HG03520 (cell line): Measurements from ENCODE around the gene ASPRV1.

ENCODE experiments used
- ATAC-seq: cut with Tn5 transposase; IDR thresholded peaks from one replicate; pipeline ENCODE4 v1.9.1; 2021; ENCODE audit warnings: mild to moderate bottlenecking, moderate library complexity; ENCODE audit not compliant: unreplicated experiment

Gene ASPRV1

DNA sequence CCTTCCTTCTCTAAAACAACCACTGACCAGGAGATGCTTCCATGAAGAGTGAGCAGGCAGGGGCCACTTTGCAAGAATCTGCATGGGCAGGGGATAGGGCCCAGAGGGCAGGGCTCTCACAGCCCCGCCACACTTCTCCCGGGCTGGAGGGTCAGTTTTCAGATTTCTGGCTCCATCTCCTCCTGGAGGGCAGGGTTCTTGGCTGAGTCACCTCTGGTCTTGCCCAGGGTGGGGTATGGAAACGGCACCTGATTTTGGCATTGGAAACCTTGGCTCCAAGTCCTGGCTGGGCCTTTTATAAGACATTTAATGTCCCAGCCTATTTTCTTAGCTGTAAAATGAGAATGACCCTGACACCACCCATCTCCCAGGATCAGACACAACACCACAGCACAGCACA lies 27.6 kb upstream of the ASPRV1 start:
- ATAC-seq = no peak

GRCh38 chr2:69988086-69988635 lies 26.7 kb upstream of the ASPRV1 start:
- ATAC-seq = no peak

- no peak for ATAC-seq
These were observed 25.3 kb upstream of the ASPRV1 start for GRCh38 chr2:69986691-69987090.

- ATAC-seq = no peak
These were observed 24.3 kb upstream of the ASPRV1 start for GRCh38 chr2:69985688-69986087.

GRCh38 chr2:69985216-69985615 lies 23.8 kb upstream of the ASPRV1 start:
- ATAC-seq = no peak

DNA sequence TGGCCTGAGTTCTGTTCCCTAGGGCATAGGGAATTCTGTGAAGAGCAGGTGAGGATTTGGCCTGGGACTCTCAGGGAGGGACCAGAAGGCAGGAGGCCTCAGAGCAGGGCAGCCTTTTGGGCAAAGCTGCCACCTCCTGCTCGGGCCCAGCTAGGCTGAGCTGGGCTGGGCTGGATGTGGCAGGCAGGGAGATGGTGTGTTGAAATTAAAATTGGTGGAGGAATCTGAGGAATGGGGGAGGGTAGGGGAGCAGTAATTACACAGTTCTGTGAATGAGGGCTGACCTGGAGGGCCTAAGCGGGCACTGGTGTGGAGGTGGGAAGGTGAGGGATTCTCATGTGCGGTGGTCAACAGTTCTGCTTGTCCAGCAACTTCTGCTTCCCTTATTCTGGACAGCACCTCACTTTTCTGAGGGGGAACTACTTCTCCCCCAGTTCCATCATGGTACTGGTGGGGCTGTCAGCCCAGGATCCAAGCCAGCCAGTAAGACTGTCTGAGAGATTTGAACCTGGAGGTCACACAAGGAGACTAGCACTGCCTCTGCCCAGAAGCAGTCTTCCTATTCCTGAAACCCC lies 22.0 kb upstream of the ASPRV1 start:
- ATAC-seq = no peak

DNA sequence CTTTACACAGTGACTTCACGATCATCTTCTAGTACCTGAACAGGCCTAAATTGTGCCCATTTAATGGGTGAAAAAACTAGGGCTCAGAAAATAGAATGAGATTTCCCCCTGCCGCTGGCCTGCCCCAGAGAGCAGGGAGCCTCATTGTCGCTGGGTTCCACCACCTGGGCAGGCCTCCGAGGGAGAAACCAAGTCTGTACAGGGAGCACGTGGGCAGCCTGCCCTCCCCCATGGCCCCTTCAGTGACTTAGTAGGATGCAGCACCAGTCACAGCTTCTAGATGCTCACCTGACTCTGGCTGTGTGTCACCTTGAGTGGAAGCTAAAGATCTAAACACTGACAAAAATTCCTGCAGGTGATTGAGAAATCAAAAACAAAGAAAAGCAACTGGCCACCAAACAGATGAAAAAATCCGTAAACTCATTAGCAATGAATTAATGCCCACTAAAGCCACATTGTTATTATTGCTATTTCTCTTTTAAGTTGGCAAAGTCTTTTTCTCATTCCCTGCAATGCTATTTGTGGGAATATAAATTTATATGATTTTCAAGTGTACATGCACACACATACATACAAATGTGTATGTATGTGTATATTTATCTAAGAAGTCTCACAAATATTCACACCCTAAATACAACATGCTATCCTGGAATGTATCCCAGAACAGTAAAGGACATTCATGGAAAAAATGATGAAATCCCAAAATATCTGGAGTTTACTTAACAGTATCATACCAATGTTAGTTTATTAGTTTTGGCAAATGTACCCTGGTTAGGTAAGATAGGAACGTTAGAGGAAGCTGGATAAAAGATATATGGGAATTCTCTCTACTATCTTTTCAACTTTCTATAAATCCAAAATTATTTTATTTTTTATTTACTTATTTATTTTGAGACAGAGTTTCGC lies 18.7 kb upstream of the ASPRV1 start:
- no peak for ATAC-seq

- ATAC-seq = no peak
These were observed 16.6 kb upstream of the ASPRV1 start for GRCh38 chr2:69977906-69978482.

- no peak for ATAC-seq
These were observed 15.8 kb upstream of the ASPRV1 start for GRCh38 chr2:69977186-69977585.

DNA sequence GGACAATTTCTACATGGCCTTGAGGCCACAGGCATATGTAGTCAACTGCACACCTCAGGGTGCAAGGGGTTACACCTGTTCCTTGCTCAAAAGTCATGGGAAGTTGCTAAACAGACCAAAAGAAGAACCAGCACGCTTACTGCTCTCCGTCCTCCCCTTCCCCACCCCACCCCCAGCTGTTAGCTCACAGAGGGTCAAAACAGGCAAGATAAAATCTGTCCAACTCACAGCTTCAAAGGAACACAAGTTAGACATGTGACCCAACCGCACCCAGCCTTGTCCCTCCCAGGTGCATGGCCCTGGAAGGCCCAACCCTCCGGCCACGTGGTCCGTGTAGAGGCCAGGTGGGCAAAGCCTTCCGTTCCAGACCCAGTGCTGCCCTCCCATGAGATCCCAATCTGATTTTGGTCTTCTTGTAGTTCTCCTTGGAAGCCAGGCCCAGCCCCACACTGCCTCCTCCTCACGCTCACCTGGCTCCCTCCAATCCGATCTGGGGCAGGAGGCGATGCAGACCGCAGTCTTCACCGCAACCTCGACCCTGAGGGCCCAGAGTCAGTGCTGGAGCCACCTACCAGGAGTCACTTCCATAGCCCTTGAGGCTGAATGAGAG lies 14.5 kb upstream of the ASPRV1 start:
- no peak for ATAC-seq

DNA sequence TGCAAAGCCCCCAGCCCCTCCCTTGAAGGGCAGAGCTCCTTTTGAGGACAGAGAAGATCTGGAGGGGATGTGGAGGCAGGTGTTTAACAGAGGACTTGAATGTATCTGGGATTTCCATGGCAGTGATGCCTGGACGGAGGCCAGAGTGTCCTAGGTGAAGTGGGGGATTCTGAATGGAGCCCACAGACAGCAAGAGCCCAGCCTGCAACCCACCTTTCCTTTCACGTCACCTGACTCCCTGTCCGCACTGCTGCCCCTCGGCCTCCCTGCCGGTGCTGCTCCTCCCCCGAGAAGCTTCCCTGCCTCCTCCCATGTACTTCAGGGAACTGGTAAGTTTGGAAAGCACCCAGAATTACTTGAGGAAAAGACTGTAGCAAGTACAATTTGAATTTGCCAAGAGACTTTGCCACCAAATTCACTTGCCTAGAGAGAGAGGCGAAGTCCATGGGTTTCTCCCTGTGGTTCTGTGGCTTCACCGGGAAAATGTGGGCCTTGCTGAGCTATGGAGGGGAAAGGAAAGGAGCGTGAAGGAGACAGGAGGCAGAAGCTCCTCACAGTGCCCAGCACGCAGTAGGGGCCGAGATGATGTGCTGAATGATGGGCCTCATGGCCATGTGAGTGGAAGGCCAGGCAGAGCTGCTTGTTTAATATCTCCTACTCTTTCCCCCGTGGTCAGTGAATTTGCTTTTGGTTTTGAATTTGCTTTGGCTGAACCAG lies 13.9 kb upstream of the ASPRV1 start:
- no peak for ATAC-seq

DNA sequence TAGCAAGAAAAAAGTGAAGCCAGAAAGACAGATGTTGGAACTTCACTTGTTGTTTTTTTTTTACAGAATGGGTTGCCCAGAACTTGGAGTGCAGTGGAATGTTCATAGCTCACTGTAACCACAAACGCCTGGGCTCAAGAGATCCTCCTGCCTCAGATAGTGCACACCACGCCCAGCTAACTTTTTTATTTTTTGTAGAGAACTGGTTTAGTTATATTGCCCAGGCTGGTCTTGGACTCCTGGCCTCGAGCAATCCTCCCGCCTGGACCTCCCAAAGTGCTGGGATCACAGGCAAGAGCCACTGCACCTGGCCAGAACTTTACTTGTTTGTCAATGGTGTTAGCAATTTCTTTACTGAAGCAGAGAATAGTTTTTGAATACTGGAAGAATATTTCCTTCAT lies 11.9 kb upstream of the ASPRV1 start:
- no peak for ATAC-seq

DNA sequence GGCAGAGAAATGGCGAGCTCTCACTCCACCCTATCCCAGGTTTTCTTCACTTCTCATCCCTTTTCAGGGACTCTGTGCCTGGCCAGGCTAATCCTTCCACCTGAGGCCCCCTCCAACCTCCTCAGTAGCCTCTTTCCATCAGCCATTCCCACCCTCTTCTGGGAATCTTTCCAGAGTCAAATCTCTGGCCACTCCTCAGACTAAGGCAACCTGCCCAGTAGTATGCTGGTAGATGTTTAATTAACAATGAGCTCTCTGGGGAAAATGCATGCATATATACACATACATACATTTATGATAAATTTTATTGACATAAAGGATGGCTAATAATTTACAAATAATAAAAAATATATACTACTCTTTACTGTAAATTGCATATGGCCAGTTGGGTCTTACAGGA lies 11.4 kb upstream of the ASPRV1 start:
- ATAC-seq = no peak

GRCh38 chr2:69969991-69970390 lies 8.6 kb upstream of the ASPRV1 start:
- ATAC-seq = no peak

- no peak for ATAC-seq
These were observed 7.9 kb upstream of the ASPRV1 start for GRCh38 chr2:69969126-69969983.

- ATAC-seq = no peak
These were observed 7.2 kb upstream of the ASPRV1 start for GRCh38 chr2:69968609-69969008.

DNA sequence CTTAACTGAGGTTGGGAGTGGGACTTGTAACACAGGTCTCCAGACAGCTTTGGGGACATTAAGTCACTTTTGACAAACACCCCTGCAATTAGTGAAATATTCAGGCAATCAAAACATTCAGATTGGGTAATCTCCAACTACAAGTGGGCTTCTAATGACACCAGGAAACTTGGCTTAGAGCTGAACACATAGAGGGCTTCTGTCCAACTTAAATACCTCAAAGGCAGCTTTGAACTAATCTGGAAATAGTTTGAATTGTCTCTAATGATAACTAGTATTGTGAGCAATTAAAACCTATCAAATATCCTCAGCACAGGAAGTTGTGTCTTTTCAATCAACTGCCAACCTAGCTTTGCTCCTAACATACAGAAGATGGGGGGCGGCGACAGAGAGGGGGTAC lies 5.1 kb upstream of the ASPRV1 start:
- ATAC-seq = no peak

GRCh38 chr2:69965756-69966445 lies 4.5 kb upstream of the ASPRV1 start:
- no peak for ATAC-seq

GRCh38 chr2:69964353-69964841 lies 3.0 kb upstream of the ASPRV1 start:
- no peak for ATAC-seq
